Chondrocyte (in vitro differentiated cells): Measurements from ENCODE around the gene NEGR1. TPM values are rescaled to one million over a fixed set of nuclear protein-coding genes. Genes with fewer than 3 reads are reported as not detected.

ENCODE experiments used
- DNase-seq: peaks from one replicate; pipeline ENCODE4 v3.0.0; 2021; ENCODE audit warnings: mixed read lengths, low spot score
- H3K27ac Mint-ChIP-seq: one replicate; pipeline ENCODE4 v1.8.0; 2021; ENCODE audit warnings: mild to moderate bottlenecking, moderate library complexity, mixed read lengths; ENCODE audit not compliant: unreplicated experiment
- H3K27me3 Mint-ChIP-seq: 2 replicates; pipeline ENCODE4 v1.8.0; 2021; ENCODE audit warnings: low read depth, mixed read lengths
- H3K36me3 Mint-ChIP-seq: 2 replicates; pipeline ENCODE4 v1.8.0; 2021; ENCODE audit warnings: low read depth, mixed read lengths
- H3K4me1 Mint-ChIP-seq: 2 replicates; pipeline ENCODE4 v1.8.0; 2021; ENCODE audit warnings: low read depth, mild to moderate bottlenecking, mixed read lengths
- H3K4me3 Mint-ChIP-seq: one replicate; pipeline ENCODE4 v1.8.0; 2021; ENCODE audit warnings: mild to moderate bottlenecking, moderate library complexity, mixed read lengths; ENCODE audit not compliant: unreplicated experiment
- H3K9me3 Mint-ChIP-seq: 2 replicates; pipeline ENCODE4 v1.8.0; 2021; ENCODE audit warnings: low read depth, mixed read lengths
- CTCF ChIP-seq: fragments of 200-600 bp; sonication (generic); IDR thresholded peaks from 2 replicates; pipeline ENCODE4 v1.5.0; 2021; ENCODE audit warnings: antibody characterized with exemption, mild to moderate bottlenecking, moderate library complexity
- total RNA-seq: library from RNA; stranded (reverse); gene quantifications from 3 replicates; pipeline ENCODE4 v1.2.1, GENCODE V29; 2021

NEGR1 gene
- total RNA-seq, 1 donor from 2014 or later = 7.7 TPM

- DNase-seq = no peak
- H3K27me3 Mint-ChIP-seq = no peaks in the 10 kb centered on the region
- H3K9me3 Mint-ChIP-seq = no peaks in the 10 kb centered on the region
Measured at GRCh38 chr1:71651214-71651613, 631.1 kb downstream of the NEGR1 start.

GRCh38 chr1:71650119-71650518 is 632.2 kb downstream of the NEGR1 start:
- no peaks in the 10 kb centered on the region for H3K4me1 Mint-ChIP-seq
- H3K36me3 Mint-ChIP-seq = no peaks in the 10 kb centered on the region
- no peak for DNase-seq
- no peaks in the 10 kb centered on the region for H3K27me3 Mint-ChIP-seq
- H3K27ac Mint-ChIP-seq = no peak overlapping the region
- TF ChIP-seq CTCF = no peak
- H3K4me3 Mint-ChIP-seq = no peak overlapping the region
- no peaks in the 10 kb centered on the region for H3K9me3 Mint-ChIP-seq

More at GRCh38 chr1:71651214-71651613, 631.1 kb downstream of the NEGR1 start:
- Mint-ChIP-seq H3K27ac (no peak overlapping the region), H3K4me3 (no peak overlapping the region), H3K4me1 (no peaks in the 10 kb centered on the region), H3K36me3 (no peaks in the 10 kb centered on the region)
- TF ChIP-seq CTCF = no peak

- Mint-ChIP-seq H3K9me3 (no peaks in the 10 kb centered on the region), H3K27me3 (no peaks in the 10 kb centered on the region), H3K4me1 (no peaks in the 10 kb centered on the region)
Measured at GRCh38 chr1:71649608-71650007, 632.7 kb downstream of the NEGR1 start.

GRCh38 chr1:71647513-71648300 is 634.6 kb downstream of the NEGR1 start:
- H3K9me3 Mint-ChIP-seq = no peaks in the 10 kb centered on the region
- H3K36me3 Mint-ChIP-seq = no peaks in the 10 kb centered on the region
- no peak overlapping the region for H3K27ac Mint-ChIP-seq
- no peak overlapping the region for H3K4me3 Mint-ChIP-seq
- H3K4me1 Mint-ChIP-seq = no peaks in the 10 kb centered on the region
- TF ChIP-seq CTCF = no peak
- no peak for DNase-seq
- no peaks in the 10 kb centered on the region for H3K27me3 Mint-ChIP-seq

More at GRCh38 chr1:71649608-71650007, 632.7 kb downstream of the NEGR1 start:
- DNase-seq = no peak
- Mint-ChIP-seq H3K4me3 (no peak overlapping the region), H3K27ac (no peak overlapping the region), H3K36me3 (no peaks in the 10 kb centered on the region)
- no peak for TF ChIP-seq CTCF

GRCh38 chr1:71645015-71645414 is 637.3 kb downstream of the NEGR1 start:
- H3K36me3 Mint-ChIP-seq = no peaks in the 10 kb centered on the region
- no peak for DNase-seq
- no peak overlapping the region for H3K4me3 Mint-ChIP-seq
- no peak overlapping the region for H3K27ac Mint-ChIP-seq
- H3K27me3 Mint-ChIP-seq = no peaks in the 10 kb centered on the region
- no peak for TF ChIP-seq CTCF
- H3K4me1 Mint-ChIP-seq = no peaks in the 10 kb centered on the region
- H3K9me3 Mint-ChIP-seq = no peaks in the 10 kb centered on the region
